HG03378 (cell line): ENCODE measurements around the gene ACLY.
"Not testable (repeated sequence)": the region's sequence is repeated elsewhere in the genome, so short reads cannot be mapped to it uniquely, and the experiment has no call there.

Experiments used
- ATAC-seq: cut with Tn5 transposase; IDR thresholded peaks from one replicate; pipeline ENCODE4 v1.9.1; 2021; ENCODE audit warnings: mild to moderate bottlenecking, moderate library complexity; ENCODE audit not compliant: unreplicated experiment

ACLY gene

DNA sequence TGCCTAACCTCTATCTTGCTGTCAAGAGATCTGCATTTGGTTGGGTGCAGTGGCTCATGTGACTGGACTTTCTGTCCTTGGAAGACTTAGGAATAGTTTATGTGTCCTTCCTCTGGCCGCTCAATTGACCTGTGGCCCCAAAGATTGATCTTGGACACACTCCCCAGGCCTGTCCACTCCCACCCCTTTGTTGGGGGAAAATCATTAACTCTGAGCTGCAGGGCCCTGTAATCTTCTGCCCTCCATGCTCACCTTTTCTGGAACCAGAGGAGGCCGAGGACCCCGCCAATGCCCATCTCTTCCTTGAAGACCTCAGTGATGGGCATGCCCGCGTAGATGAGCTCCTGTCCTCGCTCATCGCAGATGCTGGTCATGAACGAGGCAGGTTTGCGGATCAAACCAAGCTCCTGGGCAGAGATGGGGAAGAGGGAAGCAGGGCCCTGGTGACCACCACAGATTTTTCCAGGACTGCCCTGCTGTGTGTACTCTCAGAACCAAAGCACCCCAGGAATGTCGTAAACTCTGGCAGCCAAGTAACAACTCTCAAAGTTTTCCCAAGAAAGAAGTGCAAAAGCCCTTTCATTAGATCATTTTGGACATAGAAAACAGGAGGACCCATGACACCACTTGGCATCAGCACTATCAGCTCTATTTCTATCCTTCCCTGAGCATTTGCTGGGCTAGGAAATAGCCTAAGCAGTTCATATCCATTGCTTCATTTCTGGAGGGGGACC lies 45.0 kb downstream of the ACLY start:
- no peak for ATAC-seq

- no peak for ATAC-seq
Observed at GRCh38 chr17:41871789-41872188, 47.0 kb downstream of the ACLY start.

- ATAC-seq, result no peak
Observed at GRCh38 chr17:41870627-41871026, 48.1 kb downstream of the ACLY start.

- ATAC-seq, result no peak
Observed at GRCh38 chr17:41870097-41870496, 48.7 kb downstream of the ACLY start.

GRCh38 chr17:41869426-41869825 lies 49.3 kb downstream of the ACLY start:
- no peak for ATAC-seq

DNA sequence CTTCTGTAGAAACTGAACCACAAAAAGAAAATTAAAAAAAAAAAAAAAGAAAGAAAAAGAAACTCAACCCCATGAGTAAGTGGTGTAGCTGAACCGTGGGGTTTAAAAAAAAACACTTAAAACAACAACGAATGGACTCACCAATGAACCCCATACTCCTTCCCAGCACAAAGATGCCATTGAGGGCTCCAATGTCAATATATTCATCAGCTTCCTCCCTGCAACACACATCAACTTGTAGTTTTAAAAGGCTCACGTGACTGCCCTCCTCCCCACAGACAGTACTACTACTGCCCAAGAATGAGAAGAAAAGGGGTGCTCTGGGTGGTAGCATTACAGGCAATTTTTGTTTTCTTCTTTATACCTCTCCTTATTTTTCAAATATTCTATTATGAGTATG lies 50.2 kb downstream of the ACLY start:
- no peak for ATAC-seq

DNA sequence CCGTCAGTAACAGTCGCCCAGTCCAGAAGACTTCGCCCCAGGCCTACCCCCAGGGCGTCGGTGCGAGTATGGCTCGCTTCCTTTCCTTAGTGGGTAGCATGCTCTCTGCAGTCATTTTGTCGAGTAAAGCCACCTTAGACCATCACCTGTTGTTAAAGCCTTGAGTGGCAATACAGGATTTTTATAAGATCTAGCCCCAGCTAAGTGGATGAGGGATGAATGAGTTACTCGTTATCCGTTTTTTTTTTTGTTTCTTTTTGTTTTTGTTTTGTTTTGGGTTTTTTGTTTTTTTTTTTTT lies 53.2 kb downstream of the ACLY start:
- no peak for ATAC-seq

DNA sequence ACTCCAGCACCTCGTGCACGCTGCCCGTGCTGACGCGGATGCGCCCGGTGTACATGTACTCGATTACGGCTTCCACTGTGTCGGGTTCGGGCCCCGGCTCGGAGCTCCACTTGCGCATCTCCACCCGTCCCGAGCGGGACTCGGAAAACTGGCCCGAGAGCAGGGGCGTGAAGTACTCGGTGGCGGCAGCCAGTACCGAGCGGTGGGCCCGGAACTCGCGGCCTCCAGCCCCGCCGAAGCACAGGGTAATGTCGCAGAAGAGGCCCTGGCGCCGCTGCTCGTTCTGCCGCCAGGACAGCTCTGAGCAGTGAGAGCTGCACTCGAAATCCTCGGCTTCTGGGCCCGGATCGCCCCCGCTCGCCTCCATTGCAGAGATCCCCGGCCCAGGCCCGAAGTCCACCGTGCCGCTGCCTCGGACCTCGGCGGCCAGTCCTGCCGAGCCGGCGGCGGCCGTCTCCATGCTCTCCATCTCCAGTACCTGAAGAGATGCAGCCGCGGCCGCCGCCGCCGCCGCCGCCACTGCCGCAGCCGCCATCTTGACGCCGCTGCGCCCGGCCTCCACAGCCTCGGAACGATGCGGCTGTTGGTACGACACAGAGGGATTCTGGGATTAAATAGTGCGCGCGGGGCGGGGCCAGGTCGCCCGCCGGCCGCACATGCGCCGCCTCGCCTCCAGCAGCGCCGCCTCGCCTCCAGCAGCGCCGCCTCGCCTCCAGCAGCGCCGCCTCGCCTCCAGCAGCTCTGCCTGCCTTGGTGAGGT lies 53.7 kb downstream of the ACLY start, which contains the start of gene KLHL11:
Gene KLHL11 (minus strand): TSS at position 588 of the 760 bp plus-strand sequence. CDS start 53 bp downstream, at position 535.
- peak; percentile 72 for ATAC-seq

GRCh38 chr17:41864498-41864835 lies 54.3 kb downstream of the ACLY start:
- no peak for ATAC-seq

GRCh38 chr17:41863074-41863848 lies 55.5 kb downstream of the ACLY start:
- ATAC-seq, result no peak

DNA sequence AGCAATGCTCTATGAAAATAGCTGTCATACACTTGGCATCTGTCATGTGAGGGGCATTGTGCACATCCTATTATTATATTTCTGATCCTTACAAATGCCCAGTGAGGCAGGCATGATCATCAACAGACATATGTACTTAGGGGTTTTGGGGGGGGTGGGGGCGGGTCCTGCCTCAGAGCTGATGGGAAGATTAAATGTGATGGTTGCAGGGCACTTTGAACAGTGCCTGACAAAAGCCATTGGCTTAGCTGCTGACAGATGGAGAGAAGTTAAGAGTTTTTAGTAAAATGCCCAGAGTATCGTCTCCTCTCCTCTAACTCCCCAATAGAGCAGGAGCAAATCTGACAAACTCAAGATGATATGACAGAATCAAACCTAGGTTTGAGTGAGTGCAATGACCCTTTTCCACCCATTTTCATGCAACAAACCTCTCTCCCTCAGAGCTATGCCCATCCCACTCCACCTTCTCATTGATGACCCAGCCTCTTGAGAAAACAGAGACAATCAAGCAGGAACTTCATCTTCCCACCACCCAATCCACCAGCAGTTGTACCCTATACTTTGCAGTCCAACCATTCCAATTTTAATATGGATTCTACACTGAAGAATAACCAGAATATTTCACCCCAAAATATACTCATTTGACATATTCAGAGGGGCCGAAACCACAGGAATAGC lies 58.4 kb downstream of the ACLY start:
- no peak for ATAC-seq

DNA sequence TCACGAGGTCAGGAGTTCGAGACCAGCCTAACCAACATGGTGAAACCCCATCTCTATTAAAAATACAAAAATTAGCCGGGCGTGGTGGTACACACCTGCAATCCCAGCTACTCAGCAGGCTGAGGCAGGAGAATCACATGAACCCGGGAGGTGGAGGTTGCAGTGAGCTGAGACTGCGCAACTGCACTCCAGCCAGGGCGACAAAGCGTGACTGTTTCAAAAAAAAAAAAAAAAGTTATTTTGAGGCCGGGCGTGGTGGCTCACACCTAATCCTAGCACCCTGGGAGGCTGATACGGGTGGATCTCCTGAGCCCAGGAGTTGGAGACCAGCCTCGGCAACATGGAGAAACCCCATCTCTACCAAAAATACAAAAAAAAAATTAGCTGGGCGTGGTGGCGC lies 67.4 kb downstream of the ACLY start:
- not testable (repeated sequence) for ATAC-seq

- no peak for ATAC-seq
Observed at GRCh38 chr17:41849251-41849990, 69.3 kb downstream of the ACLY start.

GRCh38 chr17:41848788-41849187 lies 70.0 kb downstream of the ACLY start:
- ATAC-seq, result no peak

DNA sequence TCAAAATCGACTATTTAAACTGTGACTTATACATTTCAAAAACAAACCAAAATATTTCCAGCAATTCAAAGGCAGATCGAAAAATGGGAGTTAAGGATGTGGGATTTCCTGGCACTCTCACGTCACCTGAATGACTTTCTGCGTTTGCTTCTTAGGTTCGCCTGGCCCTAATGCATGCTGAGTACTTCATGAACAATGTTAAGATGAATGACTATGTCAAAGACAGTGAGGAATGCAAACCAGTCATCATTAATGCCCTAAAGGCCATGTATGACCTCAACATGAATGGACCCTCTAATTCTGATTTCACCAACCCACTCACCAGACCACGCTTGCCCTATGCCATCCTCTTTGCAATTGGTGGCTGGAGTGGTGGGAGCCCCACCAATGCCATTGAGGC lies 73.8 kb downstream of the ACLY start:
- no peak for ATAC-seq

DNA sequence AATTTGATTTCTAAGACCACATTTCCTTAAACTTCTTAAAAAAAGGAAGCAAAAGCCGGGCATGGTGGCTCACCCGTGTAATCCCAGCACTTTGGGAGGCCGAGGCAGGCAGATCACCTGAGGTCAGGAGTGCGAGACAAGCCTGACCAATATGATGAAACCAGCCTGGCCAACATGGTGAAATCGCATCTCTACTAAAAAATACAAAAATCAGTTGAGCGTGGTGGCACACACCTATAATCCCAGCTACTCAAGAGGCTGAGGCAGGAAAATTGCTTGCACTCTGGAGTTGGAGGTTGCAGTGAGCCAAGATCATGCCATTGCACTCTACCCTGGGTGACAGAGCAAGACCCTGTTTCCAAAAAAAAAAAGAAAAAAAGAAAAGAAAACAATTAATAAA lies 78.0 kb downstream of the ACLY start:
- ATAC-seq, result not testable (repeated sequence)

DNA sequence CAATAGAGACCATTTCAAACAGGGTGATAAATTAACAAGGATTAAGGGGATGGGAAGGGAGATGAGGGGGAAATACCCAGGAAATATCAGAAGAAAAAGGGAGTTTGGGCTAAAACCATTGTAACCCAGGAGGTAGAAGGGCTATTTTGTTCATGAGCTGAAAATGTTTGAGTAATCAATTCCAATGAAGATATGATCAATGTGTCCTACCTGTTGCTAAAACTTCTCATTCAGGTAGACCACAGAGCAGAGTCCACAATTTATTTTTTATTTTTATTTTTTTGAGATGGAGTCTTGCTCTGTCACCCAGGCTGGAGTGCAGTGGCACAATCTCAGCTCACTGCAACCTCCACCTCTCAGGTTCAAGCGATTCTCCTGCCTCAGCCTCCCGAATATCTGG lies 79.3 kb downstream of the ACLY start:
- ATAC-seq, result not testable (repeated sequence)

- no peak for ATAC-seq
Observed at GRCh38 chr17:41837761-41838538, 80.8 kb downstream of the ACLY start, which contains the start of gene KLHL10. KLHL10 (plus strand) TSS chr17:41837825; CDS start chr17:41837933, 108 bp downstream.

DNA sequence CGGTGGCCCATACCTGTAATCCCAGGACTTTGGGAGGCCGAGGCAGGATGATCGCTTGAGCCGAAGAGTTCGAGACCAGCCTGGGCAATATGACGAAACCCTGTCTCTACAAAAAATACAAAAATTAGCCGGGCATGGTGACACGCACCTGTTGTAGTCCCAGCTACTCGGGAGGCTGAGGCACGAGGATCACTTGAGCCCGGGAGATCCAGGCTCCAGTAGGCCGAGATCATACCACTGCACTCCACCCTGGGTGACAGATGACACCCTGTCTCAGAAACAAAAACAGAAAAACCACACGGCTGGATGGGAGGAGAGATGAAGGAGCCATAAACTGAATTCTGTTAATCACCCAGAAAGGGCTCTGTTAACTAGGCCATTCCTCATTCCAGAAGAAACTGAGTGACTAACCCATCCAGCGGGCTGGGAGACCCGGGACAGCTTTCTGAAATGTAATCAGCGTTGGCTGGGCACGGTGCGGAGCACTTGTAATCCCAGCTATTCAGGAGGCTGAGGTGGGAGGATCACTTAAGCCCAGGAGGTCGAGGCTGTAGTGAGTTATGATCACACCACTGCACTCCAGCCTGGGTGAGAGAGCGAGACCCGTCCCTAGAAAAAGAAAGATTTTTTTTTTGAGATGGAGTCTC lies 82.1 kb downstream of the ACLY start:
- no peak for ATAC-seq
